ENCODE measurements around the gene FGF22. TPM values are rescaled to one million over a fixed set of nuclear protein-coding genes. Genes with fewer than 3 reads are reported as not detected.
A peak's percentile ranks its signal among the peaks of the same experiment; 100 is the strongest.

FGF22 gene
- polyA plus RNA-seq, 10 donors: 0.10 to 0.30 (median 0.11) TPM; not detected in 7

DNA sequence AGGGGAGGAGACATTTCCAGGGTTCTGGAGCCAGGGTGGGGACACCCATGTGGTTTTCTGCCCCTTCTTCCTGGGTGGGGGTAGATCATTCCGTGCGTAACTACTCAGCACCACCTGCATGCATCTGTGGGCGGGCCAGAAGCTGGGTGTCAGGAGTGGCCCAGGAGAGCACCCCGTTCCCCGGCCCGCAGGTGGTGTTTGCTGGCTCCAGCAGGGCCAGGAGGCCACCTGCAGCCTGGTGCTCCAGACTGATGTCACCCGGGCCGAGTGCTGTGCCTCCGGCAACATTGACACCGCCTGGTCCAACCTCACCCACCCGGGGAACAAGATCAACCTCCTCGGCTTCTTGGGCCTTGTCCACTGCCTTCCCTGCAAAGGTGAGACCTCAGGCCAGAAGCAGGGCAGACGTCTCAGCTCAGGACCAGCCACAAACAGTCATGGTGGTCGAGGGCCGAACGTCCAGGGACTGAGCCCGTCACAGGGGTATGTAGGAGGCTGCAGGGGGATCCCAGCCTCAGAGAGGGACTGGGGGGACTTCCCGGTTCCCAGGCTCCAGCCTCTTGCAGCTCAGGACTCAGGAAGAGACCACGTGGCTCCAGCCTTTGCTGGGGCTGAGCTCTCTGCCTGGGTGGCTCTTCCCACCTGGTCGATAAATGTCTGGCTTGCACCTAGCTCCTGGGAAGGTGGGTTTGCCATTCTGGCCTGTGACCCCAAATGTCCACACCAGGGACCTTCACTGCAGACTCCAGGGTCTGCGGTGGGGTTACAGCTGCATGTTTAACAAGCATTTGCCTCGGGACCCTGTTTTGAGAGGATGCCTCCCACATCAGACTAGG, 38.1 kb downstream of the FGF22 start:
- DNase-seq: peak in 1 of 3 donors; percentile 61

DNA sequence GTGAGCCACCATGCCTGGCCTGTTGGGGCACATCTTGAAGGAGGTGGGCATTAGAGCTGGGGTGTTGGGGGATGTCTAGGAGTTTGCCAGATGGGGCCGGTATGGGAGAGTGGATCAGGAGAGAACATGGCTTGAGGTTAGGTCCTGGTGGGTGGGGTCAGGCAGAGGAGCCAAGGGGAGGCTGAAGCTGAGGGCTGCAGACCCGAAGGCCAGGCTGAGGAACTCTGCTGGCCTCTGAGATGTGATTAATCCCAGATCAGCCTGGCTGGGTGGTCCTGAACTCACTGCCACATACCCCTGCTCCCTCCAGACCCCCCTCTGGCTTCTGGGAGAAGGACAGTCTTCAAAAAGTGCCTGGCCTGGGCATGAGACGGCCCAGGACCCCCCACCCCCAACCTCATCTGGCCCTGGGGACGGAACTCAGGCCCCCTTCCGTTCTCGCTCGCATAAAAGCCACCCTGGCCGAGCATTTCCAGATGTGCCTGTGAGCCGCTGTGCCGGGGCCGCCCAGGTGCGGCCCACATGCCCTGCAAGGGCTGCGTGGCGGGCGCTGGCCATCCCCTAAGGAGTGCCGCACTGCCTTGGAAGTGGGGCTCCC, 39.2 kb downstream of the FGF22 start:
- DNase-seq: peak in 1 of 3 donors; percentile 77

DNA sequence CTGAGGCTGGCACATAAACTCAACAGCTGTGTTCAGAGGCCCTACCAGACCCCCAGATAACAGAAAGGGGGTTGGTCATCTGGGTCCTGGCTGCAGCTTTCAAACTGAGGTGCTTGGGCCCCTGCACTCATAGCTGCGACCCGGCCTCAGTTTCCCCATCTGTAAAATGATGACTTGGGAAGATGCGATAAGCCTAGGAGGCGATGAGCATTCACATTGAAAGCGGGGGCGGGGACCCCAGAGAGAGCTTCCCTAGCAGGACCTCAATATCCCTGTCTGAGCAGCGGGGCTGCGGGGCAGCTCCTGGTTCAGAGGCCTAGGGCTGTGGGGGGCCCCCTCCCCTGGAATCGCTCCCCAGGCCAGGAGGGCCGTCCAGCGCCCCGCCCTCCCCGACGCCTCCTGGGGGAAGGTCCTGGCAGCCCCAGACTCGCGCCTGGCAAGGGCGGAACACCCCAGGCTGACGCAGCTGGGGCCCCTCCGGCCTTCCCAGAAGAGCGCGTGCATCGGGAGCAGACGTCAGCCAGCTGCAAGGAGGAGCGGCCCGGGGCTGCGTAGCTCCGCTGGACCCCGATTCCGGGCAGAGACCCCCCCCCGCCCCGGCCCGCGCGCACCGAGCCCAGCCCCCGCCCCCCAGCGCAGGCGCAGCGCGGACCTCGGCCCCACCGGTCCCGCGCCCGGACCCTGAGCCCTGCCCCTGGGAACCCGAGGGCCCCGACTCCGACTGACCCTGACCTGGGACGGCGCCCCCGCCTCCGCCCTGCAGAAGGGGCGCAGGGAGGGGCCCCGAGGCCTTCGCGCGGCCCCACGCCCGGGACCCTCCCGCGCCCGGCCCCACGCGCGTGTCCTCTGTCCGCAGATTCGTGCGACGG, 40.0 kb downstream of the FGF22 start:
- peak; percentile 61 to 92 (median 86) for DNase-seq

DNA sequence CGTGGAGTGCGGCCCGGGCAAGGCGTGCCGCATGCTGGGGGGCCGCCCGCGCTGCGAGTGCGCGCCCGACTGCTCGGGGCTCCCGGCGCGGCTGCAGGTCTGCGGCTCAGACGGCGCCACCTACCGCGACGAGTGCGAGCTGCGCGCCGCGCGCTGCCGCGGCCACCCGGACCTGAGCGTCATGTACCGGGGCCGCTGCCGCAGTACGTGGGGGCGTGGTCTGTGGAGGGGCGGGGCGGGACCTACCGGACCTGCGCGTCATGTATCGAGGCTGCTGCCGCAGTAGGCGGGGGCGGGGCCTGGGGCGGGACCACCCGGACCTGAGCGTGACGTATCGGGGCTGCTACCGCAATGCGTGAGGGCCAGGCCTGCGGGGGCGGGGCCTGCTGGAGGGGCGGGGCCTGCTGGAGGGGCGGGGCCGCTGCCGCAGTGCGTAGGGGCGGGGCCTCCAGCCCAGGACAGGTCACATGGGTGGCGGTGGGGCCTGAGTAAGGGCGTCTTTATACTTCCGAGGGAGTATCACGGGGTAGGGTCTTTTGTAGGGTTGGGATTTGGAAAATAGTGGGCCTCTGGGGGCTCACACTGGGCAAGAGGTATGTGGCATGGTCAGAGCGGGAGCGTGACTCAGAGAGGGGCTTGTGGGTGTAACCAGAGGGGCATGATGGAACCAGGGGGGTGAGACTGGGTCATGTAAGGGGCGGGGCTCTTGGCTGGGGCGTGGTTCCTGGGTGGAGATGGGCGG, 40.8 kb downstream of the FGF22 start:
- DNase-seq: peak; percentile 96 to 98 (median 97)

DNA sequence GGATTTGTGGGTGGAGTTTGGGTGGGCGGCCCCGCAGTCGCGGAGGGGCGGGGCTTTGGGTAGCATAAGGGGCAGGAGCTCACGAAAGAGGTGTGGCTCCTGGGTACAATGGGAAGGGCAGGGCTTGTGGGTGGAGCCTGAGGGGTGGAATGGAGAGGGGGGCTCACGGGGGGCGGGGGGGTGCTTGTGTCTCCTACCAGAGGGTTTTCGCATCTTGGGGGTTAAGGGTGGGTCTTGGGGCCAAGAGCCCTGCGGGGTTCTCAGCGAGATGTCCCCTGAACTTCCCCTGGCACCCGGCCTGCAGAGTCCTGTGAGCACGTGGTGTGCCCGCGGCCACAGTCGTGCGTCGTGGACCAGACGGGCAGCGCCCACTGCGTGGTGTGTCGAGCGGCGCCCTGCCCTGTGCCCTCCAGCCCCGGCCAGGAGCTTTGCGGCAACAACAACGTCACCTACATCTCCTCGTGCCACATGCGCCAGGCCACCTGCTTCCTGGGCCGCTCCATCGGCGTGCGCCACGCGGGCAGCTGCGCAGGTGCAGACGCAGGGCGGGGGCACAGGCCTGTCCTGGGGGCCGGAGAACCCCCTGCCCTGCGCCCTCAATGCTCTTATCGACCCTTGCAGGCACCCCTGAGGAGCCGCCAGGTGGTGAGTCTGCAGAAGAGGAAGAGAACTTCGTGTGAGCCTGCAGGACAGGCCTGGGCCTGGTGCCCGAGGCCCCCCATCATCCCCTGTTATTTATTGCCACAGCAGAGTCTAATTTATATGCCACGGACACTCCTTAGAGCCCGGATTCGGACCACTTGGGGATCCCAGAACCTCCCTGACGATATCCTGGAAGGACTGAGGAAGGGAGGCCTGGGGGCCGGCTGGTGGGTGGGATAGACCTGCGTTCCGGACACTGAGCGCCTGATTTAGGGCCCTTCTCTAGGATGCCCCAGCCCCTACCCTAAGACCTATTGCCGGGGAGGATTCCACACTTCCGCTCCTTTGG, 41.6 kb downstream of the FGF22 start:
- DNase-seq: no peak

DNA sequence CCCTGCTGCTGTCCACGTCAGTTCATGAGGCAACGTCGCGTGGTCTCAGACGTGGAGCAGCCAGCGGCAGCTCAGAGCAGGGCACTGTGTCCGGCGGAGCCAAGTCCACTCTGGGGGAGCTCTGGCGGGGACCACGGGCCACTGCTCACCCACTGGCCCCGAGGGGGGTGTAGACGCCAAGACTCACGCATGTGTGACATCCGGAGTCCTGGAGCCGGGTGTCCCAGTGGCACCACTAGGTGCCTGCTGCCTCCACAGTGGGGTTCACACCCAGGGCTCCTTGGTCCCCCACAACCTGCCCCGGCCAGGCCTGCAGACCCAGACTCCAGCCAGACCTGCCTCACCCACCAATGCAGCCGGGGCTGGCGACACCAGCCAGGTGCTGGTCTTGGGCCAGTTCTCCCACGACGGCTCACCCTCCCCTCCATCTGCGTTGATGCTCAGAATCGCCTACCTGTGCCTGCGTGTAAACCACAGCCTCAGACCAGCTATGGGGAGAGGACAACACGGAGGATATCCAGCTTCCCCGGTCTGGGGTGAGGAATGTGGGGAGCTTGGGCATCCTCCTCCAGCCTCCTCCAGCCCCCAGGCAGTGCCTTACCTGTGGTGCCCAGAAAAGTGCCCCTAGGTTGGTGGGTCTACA, 43.1 kb downstream of the FGF22 start:
- no peak for DNase-seq

DNA sequence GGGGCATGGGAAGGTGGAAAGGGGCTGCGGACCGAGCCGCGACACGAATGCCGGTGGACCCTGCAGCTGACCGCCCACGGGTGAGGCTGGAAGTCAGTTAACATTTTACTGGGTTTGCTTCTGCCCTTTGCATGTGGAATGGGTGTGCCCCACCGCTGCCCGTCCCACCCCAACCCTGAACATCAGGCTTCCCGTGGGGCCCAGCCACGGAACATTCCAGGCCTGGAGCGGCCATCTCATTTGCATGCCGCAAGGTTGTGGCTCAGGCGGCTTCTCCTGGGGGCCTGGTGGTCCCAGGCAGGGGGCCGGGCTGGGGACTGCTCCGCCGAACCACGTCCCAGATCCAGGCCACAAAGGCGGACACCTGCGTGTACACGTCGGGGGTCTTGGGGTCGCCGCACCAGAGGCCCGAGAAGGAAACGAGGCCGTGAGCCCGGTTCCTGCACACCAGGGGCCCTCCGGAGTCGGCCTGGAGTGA, 45.8 kb downstream of the FGF22 start:
- no peak for DNase-seq

DNA sequence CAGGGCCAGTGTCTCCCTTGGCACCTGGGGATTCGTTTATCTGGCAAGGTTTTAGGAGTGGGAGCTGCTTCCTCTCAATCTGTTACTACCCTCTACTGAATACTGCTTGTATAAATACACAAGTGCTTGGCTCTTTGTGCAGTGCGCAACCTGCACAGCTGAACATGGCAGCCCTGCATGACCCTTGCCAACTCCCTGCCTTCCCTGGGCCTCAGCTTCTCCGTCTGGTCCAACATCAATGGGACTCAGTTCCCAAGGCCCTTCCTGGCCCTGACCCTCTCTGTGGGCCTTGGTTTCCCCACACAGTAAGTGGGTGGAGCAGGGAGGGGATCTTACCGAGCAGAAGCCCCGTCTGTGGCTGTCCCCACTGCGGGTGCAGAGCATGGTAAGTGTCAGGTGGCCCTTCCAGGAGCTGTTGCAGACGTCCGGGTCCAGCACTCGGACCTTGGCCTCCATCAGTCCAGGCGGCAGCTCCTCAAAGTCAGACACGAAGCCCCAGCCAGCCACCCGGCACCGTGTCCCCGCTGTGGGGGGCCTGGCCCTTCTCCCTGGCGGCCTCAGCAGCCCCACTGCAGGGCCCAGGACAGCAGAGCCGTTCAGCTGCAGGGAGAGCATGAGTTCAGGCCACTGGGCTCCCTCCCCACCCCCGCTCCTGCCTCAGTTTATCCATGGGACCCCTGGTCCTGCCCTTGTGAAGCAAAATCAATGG, 47.1 kb downstream of the FGF22 start:
- DNase-seq: no peak

DNA sequence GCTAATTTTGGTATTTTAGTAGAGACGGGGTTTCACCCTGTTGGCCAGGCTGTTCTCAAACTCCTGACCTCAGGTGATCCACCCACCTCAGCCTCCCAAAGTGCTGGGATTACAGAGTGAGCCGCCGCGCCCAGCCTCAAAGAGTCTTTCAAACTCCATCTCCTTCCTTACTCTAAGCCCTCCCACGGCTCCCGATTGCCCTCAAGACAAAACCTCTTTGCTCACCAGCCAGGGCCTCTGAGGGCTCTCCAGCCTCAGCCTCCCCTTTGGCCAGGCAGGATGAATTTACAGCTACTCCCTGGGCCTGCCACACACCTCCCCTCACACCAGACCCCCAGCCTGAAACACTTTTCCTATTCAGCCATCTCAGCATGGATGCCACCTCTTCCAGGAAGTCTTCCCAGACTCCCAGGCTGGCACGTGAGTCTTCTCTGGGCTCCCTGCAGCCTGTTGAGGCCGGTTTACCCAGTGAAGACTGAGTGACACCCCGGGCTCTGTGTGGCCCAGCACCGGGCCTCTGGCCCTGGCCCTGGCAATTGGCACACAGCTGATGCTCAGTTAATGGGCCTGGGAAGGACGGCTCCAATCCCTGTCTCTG, 48.0 kb downstream of the FGF22 start:
- DNase-seq: no peak

DNA sequence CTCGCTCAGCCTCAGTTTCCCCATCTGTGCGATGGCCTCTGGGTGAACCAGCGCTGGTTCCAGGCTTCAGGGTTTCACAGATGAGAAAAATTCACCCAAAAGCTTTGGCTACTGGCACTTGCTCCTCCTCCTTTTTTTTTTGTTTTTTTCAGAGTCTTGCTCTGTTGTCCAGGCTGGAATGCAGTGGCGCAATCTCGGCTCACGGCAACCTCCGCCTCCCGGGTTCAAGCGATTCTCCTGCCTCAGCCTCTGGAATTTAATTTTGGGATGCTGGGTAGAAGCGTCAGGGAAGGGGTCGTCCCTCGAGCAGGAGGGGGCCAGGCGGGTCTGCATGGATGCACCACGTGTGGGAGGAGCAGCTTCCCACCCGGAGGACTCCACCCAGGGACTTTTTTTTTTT, 48.5 kb downstream of the FGF22 start:
- DNase-seq: no peak

DNA sequence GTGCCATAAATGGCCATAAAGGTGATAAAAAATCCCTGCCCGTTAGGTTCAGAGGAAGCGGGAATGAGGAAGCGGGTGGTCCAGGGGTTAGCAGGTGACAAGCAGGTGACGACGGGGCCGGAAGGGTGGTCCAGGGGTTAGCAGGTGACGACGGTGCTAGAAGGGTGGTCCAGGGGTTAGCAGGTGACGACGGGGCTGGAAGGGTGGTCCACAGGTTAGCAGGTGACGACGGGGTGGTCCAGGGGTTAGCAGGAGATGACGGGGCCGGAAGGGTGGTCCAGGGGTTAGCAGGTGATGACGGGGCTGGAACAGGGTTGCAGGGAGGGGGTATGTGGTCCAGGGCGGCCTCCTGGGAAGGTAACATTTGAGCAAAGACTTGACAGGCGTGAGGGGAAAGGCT, 49.3 kb downstream of the FGF22 start:
- DNase-seq: no peak

DNA sequence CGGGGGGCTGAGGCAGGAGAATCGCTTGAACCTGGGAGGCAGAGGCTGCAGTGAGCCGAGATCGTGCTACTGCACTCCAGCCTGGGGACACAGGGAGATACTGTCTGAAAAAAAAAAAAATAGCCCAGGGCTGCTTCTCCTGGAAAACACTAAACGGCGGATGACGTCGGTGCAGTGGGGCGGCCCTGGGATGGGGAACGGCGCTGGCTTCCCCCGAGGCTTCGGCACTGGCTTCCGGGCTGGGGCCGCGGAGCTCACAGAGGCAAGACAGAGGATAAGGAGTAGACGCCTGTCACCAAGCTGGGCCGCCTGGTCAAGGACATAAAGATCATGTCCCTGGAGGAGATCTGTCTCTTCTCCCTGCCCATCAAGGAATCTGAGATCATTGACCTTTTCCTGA, 50.5 kb downstream of the FGF22 start:
- DNase-seq: no peak

Other genes with a start within 250 kb of the FGF22 start
- 1 to 10 TPM in 5 of 10 donors, under 1 TPM in 5; 0.54 to 1.8 (median 0.92) TPM for gene C2CD4C, start 230.7 kb upstream of the FGF22 start, polyA plus RNA-seq (ENCODE audit: insufficient read length in 10 of 10)
- gene SHC2, start 178.8 kb upstream of the FGF22 start, polyA plus RNA-seq (ENCODE audit: insufficient read length in 10 of 10): 10 to 100 TPM; 25.5 to 49.7 (median 29.5) TPM
- gene MADCAM1, start 143.4 kb upstream of the FGF22 start, polyA plus RNA-seq (ENCODE audit: insufficient read length in 10 of 10): 10 to 100 TPM in 2 of 10 donors, 1 to 10 TPM in 8; 5.6 to 13.4 (median 8.3) TPM
- gene TPGS1, start 132.4 kb upstream of the FGF22 start, polyA plus RNA-seq (ENCODE audit: insufficient read length in 10 of 10): 10 to 100 TPM in 2 of 10 donors, 1 to 10 TPM in 8; 3.2 to 11.4 (median 6.1) TPM
- 10 to 100 TPM; 51.3 to 83.8 (median 62.2) TPM for gene CDC34, start 108.1 kb upstream of the FGF22 start, polyA plus RNA-seq (ENCODE audit: insufficient read length in 10 of 10)
- gene GZMM, start 95.8 kb upstream of the FGF22 start, polyA plus RNA-seq (ENCODE audit: insufficient read length in 10 of 10): 1 to 10 TPM in 1 of 10 donors, under 1 TPM in 7, not detected in 2; 0.16 to 2.8 (median 0.45) TPM
- gene BSG, start 67.3 kb upstream of the FGF22 start, polyA plus RNA-seq (ENCODE audit: insufficient read length in 10 of 10): 100 to 1,000 TPM; 146 to 281 (median 195) TPM
- under 1 TPM; 0.13 to 0.51 (median 0.23) TPM for gene HCN2, start 50.0 kb upstream of the FGF22 start, polyA plus RNA-seq (ENCODE audit: insufficient read length in 10 of 10)
- 10 to 100 TPM; 27.3 to 38.4 (median 31.1) TPM for gene POLRMT, start 6.3 kb upstream of the FGF22 start, polyA plus RNA-seq (ENCODE audit: insufficient read length in 10 of 10)
- gene RNF126, start 23.3 kb downstream of the FGF22 start, polyA plus RNA-seq (ENCODE audit: insufficient read length in 10 of 10): 10 to 100 TPM; 18.3 to 27.8 (median 21.7) TPM
- gene FSTL3, start 36.5 kb downstream of the FGF22 start, polyA plus RNA-seq (ENCODE audit: insufficient read length in 10 of 10): 10 to 100 TPM; 10.7 to 19.2 (median 14.6) TPM
- gene PRSS57, start 55.6 kb downstream of the FGF22 start, polyA plus RNA-seq (ENCODE audit: insufficient read length in 10 of 10): under 1 TPM in 4 of 10 donors, not detected in 6; 0.19 to 0.35 (median 0.26) TPM
- 10 to 100 TPM; 18.5 to 53.6 (median 33.9) TPM for gene PALM, start 69.1 kb downstream of the FGF22 start, polyA plus RNA-seq (ENCODE audit: insufficient read length in 10 of 10)
- gene MISP, start 111.2 kb downstream of the FGF22 start, polyA plus RNA-seq (ENCODE audit: insufficient read length in 10 of 10): under 1 TPM in 9 of 10 donors, not detected in 1; 0.05 to 0.84 (median 0.17) TPM
- 100 to 1,000 TPM; 127 to 230 (median 138) TPM for gene PTBP1, start 157.6 kb downstream of the FGF22 start, polyA plus RNA-seq (ENCODE audit: insufficient read length in 10 of 10)
- 1 to 10 TPM in 1 of 10 donors, under 1 TPM in 9; 0.27 to 1.5 (median 0.68) TPM for gene PLPPR3, start 182.1 kb downstream of the FGF22 start, polyA plus RNA-seq (ENCODE audit: insufficient read length in 10 of 10)
- 1 to 10 TPM in 7 of 10 donors, under 1 TPM in 3; 0.35 to 3.0 (median 1.2) TPM for gene AZU1, start 188.0 kb downstream of the FGF22 start, polyA plus RNA-seq (ENCODE audit: insufficient read length in 10 of 10)
- 1 to 10 TPM in 9 of 10 donors, under 1 TPM in 1; 0.89 to 6.4 (median 2.2) TPM for gene PRTN3, start 201.1 kb downstream of the FGF22 start, polyA plus RNA-seq (ENCODE audit: insufficient read length in 10 of 10)
- gene ELANE, start 212.4 kb downstream of the FGF22 start, polyA plus RNA-seq (ENCODE audit: insufficient read length in 10 of 10): 1 to 10 TPM in 1 of 10 donors, under 1 TPM in 9; 0.22 to 2.3 (median 0.60) TPM
- gene CFD, start 219.8 kb downstream of the FGF22 start, polyA plus RNA-seq (ENCODE audit: insufficient read length in 10 of 10): 1 to 10 TPM; 1.0 to 5.4 (median 1.9) TPM